ENCODE data around the gene JARID2. TPM values are rescaled to one million over a fixed set of nuclear protein-coding genes. Genes with fewer than 3 reads are reported as not detected.
A peak's percentile ranks its signal among the peaks of the same experiment; 100 is the strongest.

The JARID2 gene
- total and polyA plus RNA-seq, 2 of the 8 experiments (the other 6 are each of a cell fraction or from before 2014, with no cell fraction given), result 60.1 to 239 TPM

- TF ChIP-seq MAX (IDR thresholded peaks at IDR 0.05) (no peak), KDM1A (IDR thresholded peaks at IDR 0.05; ENCODE audit: borderline replicate concordance, low read length) (no peak), YY1 (IDR thresholded peaks at IDR 0.05; ENCODE audit: low read depth, low read length) (no peak), CHD2 (IDR thresholded peaks at IDR 0.05; ENCODE audit: low read length) (no peak), EZH2 (IDR thresholded peaks at IDR 0.05; ENCODE audit: low read depth, low read length, severe bottlenecking) (no peak)
- H3K36me3 ChIP-seq (ENCODE audit: control insufficient read depth in 2 of 4, insufficient read depth in 4 of 4, low read length in 3 of 4), result peaks cover 0 to 4% (median 0%) of the 10 kb centered on the region in 4 experiments; a peak in 2 of 8 replicates
- WGBS, 2 experiments (ENCODE audit: extremely low coverage in 1 of 2, insufficient coverage in 1 of 2, insufficient read length in 1 of 2, insufficient replicate concordance in 2 of 2, low coverage in 1 of 2, low lambda C conversion rate in 2 of 2, missing lambda C conversion rate in 1 of 2), result 72% methylated on average over 4 of the region's 4 CpGs; no CpG with 5 or more reads in 1 of the 2 experiments
- H2BK5ac ChIP-seq (ENCODE audit: low read depth, low read length), result no peak overlapping the region
- no peak overlapping the region for H4K5ac ChIP-seq (ENCODE audit: insufficient read length, low read depth, low read length)
- H2BK120ac ChIP-seq (replicated peaks; ENCODE audit: low read depth, low read length), result no peak overlapping the region
- H3K23ac ChIP-seq (ENCODE audit: insufficient read length), result no peak overlapping the region
- H2BK12ac ChIP-seq (ENCODE audit: low read depth, low read length), result no peak overlapping the region
- ChIA-PET POLR2A (ENCODE audit: partially characterized antibody) (interaction anchor here (1.5 kb wide), 1 partner anchor 83 kb away, joined by 3 read pairs; no protein-coding TSS in a partner anchor), CTCF (ENCODE audit: partially characterized antibody) (interaction anchor here (1.1 to 1.3 kb wide), 2 partner anchors 43 to 88 kb away, joined by 3 read pairs; no protein-coding TSS in a partner anchor)
- H3K4ac ChIP-seq (replicated peaks; ENCODE audit: insufficient read length, low read depth, low read length), result no peak overlapping the region
- H4K20me1 ChIP-seq (replicated peaks in 1 of 2; ENCODE audit: control insufficient read depth in 1 of 2, insufficient read depth in 2 of 2, low read length in 2 of 2), result peaks cover 56 to 72% of the 10 kb centered on the region in 2 experiments
- no peaks in the 10 kb centered on the region for H3K9me3 ChIP-seq (ENCODE audit: insufficient read depth in 2 of 2, low read depth in 1 of 2, low read length in 1 of 2)
- no peak overlapping the region for H4K91ac ChIP-seq (replicated peaks; ENCODE audit: insufficient read length, low read length)
- peaks cover 86 to 100% of the 10 kb centered on the region in 2 experiments for H3K79me2 ChIP-seq (ENCODE audit: control insufficient read depth in 1 of 2, insufficient read depth in 2 of 2, low read length in 2 of 2)
- no peak overlapping the region for H3K9ac ChIP-seq (replicated peaks in 1 of 4; ENCODE audit: extremely low read depth in 1 of 4, low read depth in 3 of 4, low read length in 3 of 4)
- H3K27ac ChIP-seq (ENCODE audit: low read depth, low read length), result no peak overlapping the region
- no peak overlapping the region for H3K18ac ChIP-seq (ENCODE audit: extremely low read depth, low read length)
- H3K4me2 ChIP-seq (ENCODE audit: insufficient read depth in 1 of 2, low read depth in 2 of 2, low read length in 2 of 2), result peak overlapping the region in 1 of 2 experiments; percentile 8; a peak in 1 of 4 replicates
- H3K23me2 ChIP-seq (ENCODE audit: low read depth, low read length), result no peaks in the 10 kb centered on the region
- FAIRE-seq, result no peak
- H3K56ac ChIP-seq (replicated peaks; ENCODE audit: insufficient read length, low read depth, low read length), result no peak overlapping the region
- DNase-seq (ENCODE audit: low read depth in 1 of 2, low spot score in 2 of 2), result no peak
- no peak overlapping the region for H2BK20ac ChIP-seq (ENCODE audit: low read length)
- H3K4me3 ChIP-seq (ENCODE audit: extremely low read depth in 1 of 4, insufficient read depth in 2 of 4, low read depth in 3 of 4, low read length in 4 of 4), result no peak overlapping the region
- no peak overlapping the region for H2AK5ac ChIP-seq (ENCODE audit: low read depth, low read length)
- no peak overlapping the region for H4K8ac ChIP-seq (ENCODE audit: extremely low read depth, insufficient read depth, low read length)
- H2BK15ac ChIP-seq (ENCODE audit: low read length), result no peak overlapping the region
- H3K4me1 ChIP-seq (replicated peaks in 1 of 4; ENCODE audit: control insufficient read depth in 3 of 4, insufficient read depth in 4 of 4, low read length in 3 of 4), result peaks cover 12 to 33% (median 31%) of the 10 kb centered on the region in 4 experiments
- no peaks in the 10 kb centered on the region for H3K27me3 ChIP-seq (replicated peaks in 1 of 4; ENCODE audit: control insufficient read depth in 3 of 4, extremely low read depth in 1 of 4, insufficient read depth in 3 of 4, low read length in 3 of 4)
- H3K79me1 ChIP-seq (ENCODE audit: low read depth, low read length), result peaks cover 19% of the 10 kb centered on the region
- H2AFZ ChIP-seq (ENCODE audit: low read length), result no peak overlapping the region
- no peak overlapping the region for H3K14ac ChIP-seq (ENCODE audit: insufficient read length)
Measured at GRCh38 chr6:15352220-15352619, 106.4 kb downstream of the JARID2 start.
